ENCODE data around the gene FIGNL2. TPM values are rescaled to one million over a fixed set of nuclear protein-coding genes. Genes with fewer than 3 reads are reported as not detected.

Gene FIGNL2
- total RNA-seq, 2 donors from 2014 or later, result 10.5 to 17.7 TPM

- DNase-seq, result no peak
- Histone ChIP-seq H3K9me3 (ENCODE audit: control insufficient read depth, low read length) (no peaks in the 10 kb centered on the region), H3K36me3 (ENCODE audit: control insufficient read depth, insufficient read depth, low read length) (no peaks in the 10 kb centered on the region), H3K4me3 (ENCODE audit: low read length) (no peak overlapping the region), H3K9ac (ENCODE audit: extremely low read depth, low read length, poor library complexity, severe bottlenecking) (no peak overlapping the region), H3K27me3 (ENCODE audit: control insufficient read depth, insufficient read depth, low read length, poor library complexity, severe bottlenecking) (peaks cover 44% of the 10 kb centered on the region), H3K27ac (ENCODE audit: low read depth, low read length) (no peak overlapping the region), H3K4me1 (ENCODE audit: control insufficient read depth, insufficient read depth, low read length) (no peaks in the 10 kb centered on the region)
- TF ChIP-seq CTCF (conservative IDR thresholded peaks at IDR 0.05), result no peak
- Mint-ChIP-seq H3K4me3 (no peak overlapping the region), H3K27me3 (ENCODE audit: insufficient read depth) (peaks cover 65% of the 10 kb centered on the region), H3K9me3 (no peaks in the 10 kb centered on the region), H3K27ac (no peak overlapping the region), H3K36me3 (ENCODE audit: low read depth) (no peaks in the 10 kb centered on the region), H3K4me1 (peaks cover 3% of the 10 kb centered on the region)
- 81 to 100% methylated on average over 1 to 4 of the region's 5 CpGs for WGBS, 2 experiments (ENCODE audit: insufficient coverage in 1 of 2, insufficient read length in 1 of 2)
These were observed 30.4 kb downstream of the FIGNL2 start for GRCh38 chr12:51818086-51818485.

GRCh38 chr12:51817027-51817953 lies 31.2 kb downstream of the FIGNL2 start:
- Mint-ChIP-seq H3K9me3 (no peaks in the 10 kb centered on the region), H3K27me3 (ENCODE audit: insufficient read depth) (peaks cover 69% of the 10 kb centered on the region), H3K4me3 (no peak overlapping the region), H3K4me1 (peaks cover 3% of the 10 kb centered on the region), H3K27ac (no peak overlapping the region), H3K36me3 (ENCODE audit: low read depth) (no peaks in the 10 kb centered on the region)
- Histone ChIP-seq H3K4me1 (ENCODE audit: control insufficient read depth, insufficient read depth, low read length) (no peaks in the 10 kb centered on the region), H3K36me3 (ENCODE audit: control insufficient read depth, insufficient read depth, low read length) (no peaks in the 10 kb centered on the region), H3K4me3 (ENCODE audit: low read length) (no peak overlapping the region), H3K9me3 (ENCODE audit: control insufficient read depth, low read length) (no peaks in the 10 kb centered on the region), H3K27ac (ENCODE audit: low read depth, low read length) (no peak overlapping the region), H3K9ac (ENCODE audit: extremely low read depth, low read length, poor library complexity, severe bottlenecking) (no peak overlapping the region), H3K27me3 (ENCODE audit: control insufficient read depth, insufficient read depth, low read length, poor library complexity, severe bottlenecking) (peaks cover 46% of the 10 kb centered on the region)
- 91 to 98% methylated on average over 5 to 10 of the region's 10 CpGs for WGBS, 2 experiments (ENCODE audit: insufficient coverage in 1 of 2, insufficient read length in 1 of 2)
- TF ChIP-seq CTCF (conservative IDR thresholded peaks at IDR 0.05), result no peak
- DNase-seq, result no peak

- H3K4me1 Mint-ChIP-seq, result peaks cover 3% of the 10 kb centered on the region
These were observed 32.9 kb downstream of the FIGNL2 start for GRCh38 chr12:51815571-51815970.

More at GRCh38 chr12:51815571-51815970, 32.9 kb downstream of the FIGNL2 start:
- Histone ChIP-seq H3K4me3 (ENCODE audit: low read length) (no peak overlapping the region), H3K4me1 (ENCODE audit: control insufficient read depth, insufficient read depth, low read length) (no peaks in the 10 kb centered on the region), H3K36me3 (ENCODE audit: control insufficient read depth, insufficient read depth, low read length) (no peaks in the 10 kb centered on the region), H3K27me3 (ENCODE audit: control insufficient read depth, insufficient read depth, low read length, poor library complexity, severe bottlenecking) (peaks cover 46% of the 10 kb centered on the region), H3K27ac (ENCODE audit: low read depth, low read length) (no peak overlapping the region), H3K9ac (ENCODE audit: extremely low read depth, low read length, poor library complexity, severe bottlenecking) (no peak overlapping the region), H3K9me3 (ENCODE audit: control insufficient read depth, low read length) (no peaks in the 10 kb centered on the region)
- WGBS, 2 experiments (ENCODE audit: insufficient coverage in 1 of 2, insufficient read length in 1 of 2), result 57 to 84% methylated on average over 3 to 6 of the region's 6 CpGs
- peak; percentile 46 for TF ChIP-seq CTCF (conservative IDR thresholded peaks at IDR 0.05)
- Mint-ChIP-seq H3K27ac (no peak overlapping the region), H3K27me3 (ENCODE audit: insufficient read depth) (peaks cover 69% of the 10 kb centered on the region), H3K9me3 (no peaks in the 10 kb centered on the region), H3K36me3 (ENCODE audit: low read depth) (no peaks in the 10 kb centered on the region), H3K4me3 (peak overlapping the region; percentile 53)
- DNase-seq, result no peak

Data from endodermal cell (in vitro differentiated cells).